GM10248 (cell line): ENCODE data around the gene RINL.

Experiments
- CTCF ChIA-PET: fragments of 300-600 bp; sonication (Branson Sonifier 250); formaldehyde crosslinking; extraction: SDS; loops from one replicate; lab custom pipeline; 2021; ENCODE audit warnings: antibody characterized with exemption; lab: Yijun Ruan, JAX
- POLR2A ChIA-PET: fragments of 350-650 bp; sonication (Branson Sonifier 250); formaldehyde crosslinking; extraction: SDS; loops from one replicate; lab custom pipeline; 2020; ENCODE audit warnings: antibody characterized with exemption; lab: Yijun Ruan, JAX
- DNase-seq: peaks from one replicate; pipeline ENCODE4 v3.0.0; 2012; ENCODE audit errors: extremely low spot score
- CTCF ChIP-seq: IDR thresholded peaks from 2 replicates; pipeline ENCODE4 v1.5.1; 2012; ENCODE audit warnings: mild to moderate bottlenecking, low read depth; ENCODE audit errors: extremely low read depth, missing control alignments, control extremely low read depth

Gene RINL

DNA sequence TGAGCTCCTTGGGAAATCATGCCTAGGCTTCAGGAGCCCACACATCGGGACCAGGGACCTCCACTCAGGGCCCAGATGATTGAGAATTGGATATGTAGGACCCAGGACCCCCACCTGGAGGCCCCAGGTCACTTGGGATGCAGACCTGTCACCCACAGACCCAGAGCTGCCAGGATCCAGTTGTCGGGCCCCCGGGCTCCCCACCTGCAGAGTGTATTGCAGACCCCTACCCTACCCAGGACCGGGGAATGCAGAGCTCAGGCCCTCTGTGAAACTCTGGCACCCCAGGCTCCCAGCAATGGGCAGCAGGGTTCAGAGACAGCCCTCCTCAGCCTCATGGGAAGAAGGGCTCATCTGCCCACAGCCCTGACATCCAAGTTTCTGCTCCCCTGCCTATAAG lies 27.5 kb upstream of the RINL start:
- ChIA-PET CTCF (interaction anchor here (0.9 to 3.4 kb wide), 4 partner anchors 14 to 223 kb away, joined by 3 to 22 read pairs (median 4); partner anchors contain the start of genes MRPS12 and SARS2), POLR2A (interaction anchor here (0.6 kb wide), 1 partner anchor 173 kb away, joined by 3 read pairs; no protein-coding TSS in a partner anchor)
- no peak for DNase-seq
- no peak for TF ChIP-seq CTCF

DNA sequence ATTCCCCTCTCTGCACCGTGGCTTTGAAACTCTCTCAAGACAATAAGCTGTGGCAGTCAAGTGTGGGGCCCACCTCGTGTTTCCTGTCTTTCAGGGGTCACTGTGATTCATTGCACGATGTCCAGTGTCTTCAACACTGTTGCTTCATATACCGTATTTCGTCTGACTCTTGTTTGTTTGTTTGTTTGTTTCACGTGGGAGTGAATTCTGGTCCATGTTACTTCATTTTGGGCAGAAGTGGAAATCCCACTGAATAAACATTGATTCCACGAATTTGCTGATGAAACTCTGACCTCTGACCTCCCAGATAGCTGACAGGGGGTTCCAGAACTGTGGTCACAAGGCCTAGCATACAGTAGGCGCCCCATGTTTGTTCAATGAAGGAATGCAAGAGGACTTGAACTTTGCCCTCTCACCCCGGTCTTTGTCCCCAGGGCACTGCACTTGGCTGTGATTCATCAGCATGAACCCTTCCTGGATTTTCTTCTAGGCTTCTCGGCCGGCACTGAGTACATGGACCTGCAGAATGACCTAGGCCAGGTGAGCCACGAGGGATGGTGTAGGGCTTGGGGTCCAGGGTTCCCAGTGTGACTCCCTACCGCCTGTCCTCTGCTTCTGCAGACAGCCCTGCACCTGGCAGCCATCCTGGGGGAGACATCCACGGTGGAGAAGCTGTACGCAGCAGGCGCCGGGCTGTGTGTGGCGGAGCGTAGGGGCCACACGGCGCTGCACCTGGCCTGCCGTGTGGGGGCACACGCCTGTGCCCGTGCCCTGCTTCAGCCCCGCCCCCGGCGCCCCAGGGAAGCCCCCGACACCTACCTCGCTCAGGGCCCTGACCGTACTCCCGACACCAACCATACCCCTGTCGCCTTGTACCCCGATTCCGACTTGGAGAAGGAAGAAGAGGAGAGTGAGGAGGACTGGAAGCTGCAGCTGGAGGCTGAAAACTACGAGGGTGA lies 26.8 kb upstream of the RINL start:
- CTCF ChIA-PET: interaction anchor here (0.6 to 0.9 kb wide), 3 partner anchors 9 to 17 kb away, joined by 3 to 4 read pairs (median 3); no protein-coding TSS in a partner anchor
- DNase-seq: no peak
- TF ChIP-seq CTCF: no peak
- POLR2A ChIA-PET: interaction anchor here (0.6 kb wide), 1 partner anchor 172 kb away, joined by 3 read pairs; no protein-coding TSS in a partner anchor

- POLR2A ChIA-PET: no interaction called here
- TF ChIP-seq CTCF: no peak
- DNase-seq: no peak
- CTCF ChIA-PET: interaction anchor here (1.7 to 2.2 kb wide), 3 partner anchors 15 to 132 kb away, joined by 4 to 18 read pairs (median 4); partner anchors contain the start of genes MRPS12 and SARS2
These were observed 23.6 kb upstream of the RINL start for GRCh38 chr19:38901683-38902082.

GRCh38 chr19:38900743-38901190 lies 22.7 kb upstream of the RINL start:
- TF ChIP-seq CTCF: no peak
- CTCF ChIA-PET: interaction anchor here (1.0 to 2.2 kb wide), 8 partner anchors 14 to 497 kb away, joined by 3 to 18 read pairs (median 5); partner anchors contain the start of genes FAM98C, MRPS12 and SARS2
- POLR2A ChIA-PET: no interaction called here
- no peak for DNase-seq

DNA sequence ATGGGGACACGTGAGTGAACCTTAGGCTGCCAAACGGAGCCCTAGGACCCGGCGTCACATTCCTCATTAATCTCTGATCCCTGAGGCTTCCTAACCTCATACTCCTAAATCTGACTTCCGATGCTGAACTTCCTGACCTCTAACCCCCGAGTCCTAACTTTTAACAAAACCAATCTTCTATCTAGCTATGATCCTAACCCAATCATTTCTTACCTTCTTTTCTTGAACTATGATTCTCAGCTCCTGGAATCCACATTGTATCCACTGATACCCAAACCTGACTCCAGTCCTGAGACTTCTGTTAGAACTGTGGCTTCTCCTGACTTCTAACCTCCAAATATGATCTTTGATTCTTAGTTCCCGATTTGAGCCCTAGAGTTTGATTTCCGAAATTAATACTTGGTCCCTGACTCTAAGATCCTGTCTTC lies 22.1 kb upstream of the RINL start:
- no peak for TF ChIP-seq CTCF
- ChIA-PET CTCF (interaction anchor here (1.0 to 2.2 kb wide), 9 partner anchors 8 to 497 kb away, joined by 3 to 18 read pairs (median 4); partner anchors contain the start of genes FAM98C, MRPS12 and SARS2), POLR2A (interaction anchor here (0.7 to 1.0 kb wide), 3 partner anchors 20 to 69 kb away, joined by 3 read pairs; partner anchors contain the start of gene ECH1)
- DNase-seq: no peak
